HEK293 (cell line): ENCODE data around the gene TCERG1L.
"Not testable (repeated sequence)": the region's sequence is repeated elsewhere in the genome, so short reads cannot be mapped to it uniquely, and the experiment has no call there.

Experiments
- CTCF ChIA-PET: fragments of 350-600 bp; formaldehyde crosslinking; extraction: SDS; loops from one replicate; lab custom pipeline; 2021; ENCODE audit warnings: antibody characterized with exemption; lab: Yijun Ruan, JAX
- POLR2A ChIA-PET: fragments of 300-600 bp; formaldehyde crosslinking; extraction: SDS; loops from one replicate; lab custom pipeline; 2020; ENCODE audit warnings: antibody characterized with exemption, inconsistent platforms; lab: Yijun Ruan, JAX
- H3K27ac ChIP-seq: fragments of 200-500 bp; sonication (Bioruptor generic); 2 replicates; pipeline ENCODE4 v1.5.1; 2014; ENCODE audit warnings: low read depth, low read length, control low read depth, inconsistent platforms; ENCODE audit errors: extremely low read depth
- H3K36me3 ChIP-seq, 2 experiments: fragments of 200-500 bp in 1 of 2; sonication (Bioruptor generic) in 1 of 2; 1 replicate in 1 of 2; 2 replicates in 1 of 2; pipeline ENCODE4 v1.5.1; 2014 to 2017; ENCODE audit warnings: inconsistent platforms in 2 of 2, low read length in 2 of 2; ENCODE audit not compliant: control insufficient read depth in 2 of 2, insufficient read depth in 1 of 2
- H3K4me1 ChIP-seq: fragments of 200-500 bp; sonication (Bioruptor generic); 2 replicates; pipeline ENCODE4 v1.5.1; 2014; ENCODE audit warnings: mild to moderate bottlenecking, low read length, inconsistent platforms; ENCODE audit not compliant: control insufficient read depth, insufficient read depth
- H3K4me3 ChIP-seq: 2 replicates; pipeline ENCODE4 v1.5.1; 2011; ENCODE audit warnings: low read depth, mild to moderate bottlenecking, control low read depth, low read length, moderate library complexity
- H3K9me3 ChIP-seq: fragments of 200-500 bp; sonication (Bioruptor generic); 2 replicates; pipeline ENCODE4 v1.5.1; 2014; ENCODE audit warnings: low read depth, low read length, inconsistent platforms; ENCODE audit not compliant: control insufficient read depth, insufficient read depth
- FEZF1 ChIP-seq: fragments of 450-650 bp; formaldehyde crosslinking; IDR thresholded peaks from 2 replicates; pipeline ENCODE4 v1.5.1; 2016; ENCODE audit warnings: missing biosample characterization, missing genetic modification characterization
- RBAK ChIP-seq: fragments of 450-650 bp; formaldehyde crosslinking; IDR thresholded peaks from 2 replicates; pipeline ENCODE4 v1.5.1; 2016; ENCODE audit warnings: missing biosample characterization, missing genetic modification characterization
- REPIN1 ChIP-seq: fragments of 450-650 bp; formaldehyde crosslinking; IDR thresholded peaks from 2 replicates; pipeline ENCODE4 v1.5.1; 2017; ENCODE audit warnings: missing biosample characterization, missing genetic modification characterization, low read depth
- YY1 ChIP-seq: fragments of 450-650 bp; formaldehyde crosslinking; IDR thresholded peaks from 2 replicates; pipeline ENCODE4 v1.5.1; 2018; ENCODE audit warnings: missing biosample characterization, missing genetic modification characterization
- ZBTB1 ChIP-seq: fragments of 450-650 bp; formaldehyde crosslinking; IDR thresholded peaks from 2 replicates; pipeline ENCODE4 v1.5.1; 2016; ENCODE audit warnings: missing biosample characterization, missing genetic modification characterization
- ZNF133 ChIP-seq: fragments of 450-650 bp; formaldehyde crosslinking; IDR thresholded peaks from 2 replicates; pipeline ENCODE4 v1.5.1; 2016; ENCODE audit warnings: missing biosample characterization, missing genetic modification characterization
- ZNF184 ChIP-seq: fragments of 450-650 bp; IDR thresholded peaks from 2 replicates; pipeline ENCODE4 v1.5.1; 2018; ENCODE audit warnings: missing biosample characterization, mild to moderate bottlenecking, missing genetic modification characterization
- ZNF366 ChIP-seq: fragments of 450-650 bp; formaldehyde crosslinking; conservative IDR thresholded peaks from 2 replicates; pipeline ENCODE4 v1.5.1; 2016; ENCODE audit warnings: missing biosample characterization, missing genetic modification characterization
- ZNF610 ChIP-seq: fragments of 450-650 bp; formaldehyde crosslinking; IDR thresholded peaks from 2 replicates; pipeline ENCODE4 v1.5.1; 2016; ENCODE audit warnings: missing biosample characterization, missing genetic modification characterization, borderline replicate concordance
- ZNF747 ChIP-seq: fragments of 450-650 bp; formaldehyde crosslinking; IDR thresholded peaks from 2 replicates; pipeline ENCODE4 v1.5.1; 2016; ENCODE audit warnings: missing biosample characterization, missing genetic modification characterization
- ZNF777 ChIP-seq: fragments of 450-650 bp; formaldehyde crosslinking; IDR thresholded peaks from 2 replicates; pipeline ENCODE4 v1.5.1; 2017; ENCODE audit warnings: missing biosample characterization, missing genetic modification characterization, borderline replicate concordance
- ZNF785 ChIP-seq: fragments of 450-650 bp; formaldehyde crosslinking; IDR thresholded peaks from 2 replicates; pipeline ENCODE4 v1.5.1; 2016; ENCODE audit warnings: missing biosample characterization, missing genetic modification characterization
- ZNF837 ChIP-seq: fragments of 450-650 bp; formaldehyde crosslinking; IDR thresholded peaks from 2 replicates; pipeline ENCODE4 v1.5.1; 2016; ENCODE audit warnings: missing biosample characterization, missing genetic modification characterization
- TF ChIP-seq, protein P1 (sequence below): fragments of 450-650 bp; formaldehyde crosslinking; IDR thresholded peaks from 2 replicates; pipeline ENCODE4 v1.5.1; 2016; ENCODE audit warnings: missing biosample characterization, missing genetic modification characterization
- TF ChIP-seq, protein P2 (sequence below): fragments of 450-650 bp; formaldehyde crosslinking; IDR thresholded peaks from 2 replicates; pipeline ENCODE4 v1.5.1; 2016; ENCODE audit warnings: missing biosample characterization, missing genetic modification characterization
- TF ChIP-seq, protein P3 (sequence below): fragments of 450-650 bp; formaldehyde crosslinking; IDR thresholded peaks from 2 replicates; pipeline ENCODE4 v1.5.1; 2017; ENCODE audit warnings: missing biosample characterization, missing genetic modification characterization
- TF ChIP-seq, protein P4 (sequence below): fragments of 450-650 bp; formaldehyde crosslinking; IDR thresholded peaks from 2 replicates; pipeline ENCODE4 v1.5.1; 2016; ENCODE audit warnings: missing biosample characterization, missing genetic modification characterization
- TF ChIP-seq, protein P5 (sequence below): fragments of 450-650 bp; formaldehyde crosslinking; IDR thresholded peaks from 2 replicates; pipeline ENCODE4 v1.5.1; 2016; ENCODE audit warnings: missing biosample characterization, missing genetic modification characterization
- TF ChIP-seq, protein P6 (sequence below): fragments of 450-650 bp; formaldehyde crosslinking; IDR thresholded peaks from 2 replicates; pipeline ENCODE4 v1.5.1; 2016; ENCODE audit warnings: missing biosample characterization, missing genetic modification characterization, borderline replicate concordance

Gene TCERG1L

DNA sequence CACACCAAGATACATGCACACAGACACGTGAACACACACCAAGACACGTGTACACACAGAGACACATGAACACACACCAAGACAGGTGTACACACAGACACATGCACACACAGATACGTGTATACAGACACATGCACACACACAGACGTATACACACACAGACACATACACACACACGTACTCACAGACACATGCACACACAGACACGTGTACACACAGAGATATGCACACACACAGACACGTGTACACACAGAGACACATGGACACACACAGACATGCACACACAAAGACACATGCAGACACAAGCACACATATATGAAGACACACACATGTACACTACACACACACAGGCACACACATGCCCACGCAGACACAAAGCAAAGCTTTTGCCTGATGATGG is 134.6 kb downstream of the TCERG1L start (continued):
- TF ChIP-seq, protein P1, sequence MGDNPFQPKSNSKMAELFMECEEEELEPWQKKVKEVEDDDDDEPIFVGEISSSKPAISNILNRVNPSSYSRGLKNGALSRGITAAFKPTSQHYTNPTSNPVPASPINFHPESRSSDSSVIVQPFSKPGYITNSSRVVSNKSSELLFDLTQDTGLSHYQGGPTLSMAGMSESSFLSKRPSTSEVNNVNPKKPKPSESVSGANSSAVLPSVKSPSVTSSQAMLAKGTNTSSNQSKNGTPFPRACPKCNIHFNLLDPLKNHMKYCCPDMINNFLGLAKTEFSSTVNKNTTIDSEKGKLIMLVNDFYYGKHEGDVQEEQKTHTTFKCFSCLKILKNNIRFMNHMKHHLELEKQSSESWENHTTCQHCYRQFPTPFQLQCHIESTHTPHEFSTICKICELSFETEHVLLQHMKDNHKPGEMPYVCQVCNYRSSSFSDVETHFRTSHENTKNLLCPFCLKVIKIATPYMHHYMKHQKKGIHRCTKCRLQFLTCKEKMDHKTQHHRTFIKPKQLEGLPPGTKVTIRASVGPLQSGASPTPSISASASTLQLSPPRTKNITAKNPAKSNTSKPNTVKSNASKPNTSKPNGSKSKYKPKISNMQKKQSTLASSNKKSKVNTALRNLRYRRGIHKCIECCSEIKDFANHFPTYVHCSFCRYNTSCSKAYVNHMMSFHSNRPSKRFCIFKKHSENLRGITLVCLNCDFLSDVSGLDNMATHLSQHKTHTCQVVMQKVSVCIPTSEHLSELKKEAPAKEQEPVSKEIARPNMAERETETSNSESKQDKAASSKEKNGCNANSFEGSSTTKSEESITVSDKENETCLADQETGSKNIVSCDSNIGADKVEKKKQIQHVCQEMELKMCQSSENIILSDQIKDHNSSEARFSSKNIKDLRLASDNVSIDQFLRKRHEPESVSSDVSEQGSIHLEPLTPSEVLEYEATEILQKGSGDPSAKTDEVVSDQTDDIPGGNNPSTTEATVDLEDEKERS (tag by site-specific recombination), result no peak
- TF ChIP-seq ZNF777 (tag by site-specific recombination) (peak; percentile 20; the same call in 1 of the 2 replicates), FEZF1 (no peak)
- TF ChIP-seq, protein P2, sequence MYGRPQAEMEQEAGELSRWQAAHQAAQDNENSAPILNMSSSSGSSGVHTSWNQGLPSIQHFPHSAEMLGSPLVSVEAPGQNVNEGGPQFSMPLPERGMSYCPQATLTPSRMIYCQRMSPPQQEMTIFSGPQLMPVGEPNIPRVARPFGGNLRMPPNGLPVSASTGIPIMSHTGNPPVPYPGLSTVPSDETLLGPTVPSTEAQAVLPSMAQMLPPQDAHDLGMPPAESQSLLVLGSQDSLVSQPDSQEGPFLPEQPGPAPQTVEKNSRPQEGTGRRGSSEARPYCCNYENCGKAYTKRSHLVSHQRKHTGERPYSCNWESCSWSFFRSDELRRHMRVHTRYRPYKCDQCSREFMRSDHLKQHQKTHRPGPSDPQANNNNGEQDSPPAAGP, result no peak

DNA sequence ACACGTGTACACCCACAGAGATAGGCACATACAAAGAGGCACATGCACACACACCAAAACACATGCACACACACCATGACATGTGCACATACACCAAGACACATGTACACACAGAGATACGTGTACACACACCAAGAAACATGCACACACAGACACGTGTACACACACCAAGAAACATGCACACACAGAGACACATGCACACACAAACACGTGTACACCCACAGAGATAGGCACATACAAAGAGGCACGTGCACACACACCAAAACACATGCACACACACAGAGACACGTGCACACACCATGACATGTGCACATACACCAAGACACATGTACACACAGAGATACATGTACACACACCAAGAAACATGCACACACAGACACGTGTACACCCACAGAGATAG is 135.2 kb downstream of the TCERG1L start:
- H3K36me3 ChIP-seq, H3K4me3 ChIP-seq, POLR2A ChIA-PET, H3K27ac ChIP-seq, H3K9me3 ChIP-seq, H3K4me1 ChIP-seq, CTCF ChIA-PET: not testable (repeated sequence)
- TF ChIP-seq, protein P3, sequence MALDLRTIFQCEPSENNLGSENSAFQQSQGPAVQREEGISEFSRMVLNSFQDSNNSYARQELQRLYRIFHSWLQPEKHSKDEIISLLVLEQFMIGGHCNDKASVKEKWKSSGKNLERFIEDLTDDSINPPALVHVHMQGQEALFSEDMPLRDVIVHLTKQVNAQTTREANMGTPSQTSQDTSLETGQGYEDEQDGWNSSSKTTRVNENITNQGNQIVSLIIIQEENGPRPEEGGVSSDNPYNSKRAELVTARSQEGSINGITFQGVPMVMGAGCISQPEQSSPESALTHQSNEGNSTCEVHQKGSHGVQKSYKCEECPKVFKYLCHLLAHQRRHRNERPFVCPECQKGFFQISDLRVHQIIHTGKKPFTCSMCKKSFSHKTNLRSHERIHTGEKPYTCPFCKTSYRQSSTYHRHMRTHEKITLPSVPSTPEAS (tag by site-specific recombination), result peak; percentile 21; the same call in 1 of the 2 replicates

DNA sequence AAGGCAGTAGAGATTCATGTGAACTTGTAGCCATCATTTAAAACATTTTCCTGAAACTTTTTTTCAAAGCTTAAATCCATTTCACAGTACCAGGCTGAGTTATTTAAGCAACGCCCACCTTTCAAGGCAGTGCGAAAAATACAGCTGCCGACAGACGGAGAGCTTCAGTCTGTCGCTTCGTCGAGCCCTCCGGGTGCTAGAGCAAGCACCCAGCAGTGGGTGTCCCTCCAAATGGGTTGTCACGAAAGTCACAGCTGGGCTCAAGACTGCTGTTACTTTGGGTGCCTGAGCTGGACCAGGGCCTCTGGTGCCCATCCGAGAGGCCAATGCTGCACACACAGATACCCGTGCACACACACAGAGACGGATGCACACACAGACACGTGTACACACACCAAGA is 135.6 kb downstream of the TCERG1L start:
- no peaks in the 10 kb centered on the region for H3K4me1 ChIP-seq
- TF ChIP-seq, protein P4, sequence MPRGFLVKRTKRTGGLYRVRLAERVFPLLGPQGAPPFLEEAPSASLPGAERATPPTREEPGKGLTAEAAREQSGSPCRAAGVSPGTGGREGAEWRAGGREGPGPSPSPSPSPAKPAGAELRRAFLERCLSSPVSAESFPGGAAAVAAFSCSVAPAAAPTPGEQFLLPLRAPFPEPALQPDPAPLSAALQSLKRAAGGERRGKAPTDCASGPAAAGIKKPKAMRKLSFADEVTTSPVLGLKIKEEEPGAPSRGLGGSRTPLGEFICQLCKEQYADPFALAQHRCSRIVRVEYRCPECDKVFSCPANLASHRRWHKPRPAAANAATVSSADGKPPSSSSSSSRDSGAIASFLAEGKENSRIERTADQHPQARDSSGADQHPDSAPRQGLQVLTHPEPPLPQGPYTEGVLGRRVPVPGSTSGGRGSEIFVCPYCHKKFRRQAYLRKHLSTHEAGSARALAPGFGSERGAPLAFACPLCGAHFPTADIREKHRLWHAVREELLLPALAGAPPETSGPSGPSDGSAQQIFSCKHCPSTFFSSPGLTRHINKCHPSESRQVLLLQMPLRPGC (tag by site-specific recombination), result no peak
- TF ChIP-seq ZNF133 (tag by site-specific recombination), result no peak
- TF ChIP-seq RBAK (tag by site-specific recombination), result no peak
- TF ChIP-seq ZNF184 (tag by site-specific recombination), result no peak
- no peak for TF ChIP-seq ZNF785 (tag by site-specific recombination)
- TF ChIP-seq ZNF837, result no peak
- no peak for TF ChIP-seq ZNF610 (tag by site-specific recombination)
- TF ChIP-seq ZBTB1 (tag by site-specific recombination), result no peak
- no peak for TF ChIP-seq YY1 (tag by site-specific recombination)
- TF ChIP-seq, protein P5, sequence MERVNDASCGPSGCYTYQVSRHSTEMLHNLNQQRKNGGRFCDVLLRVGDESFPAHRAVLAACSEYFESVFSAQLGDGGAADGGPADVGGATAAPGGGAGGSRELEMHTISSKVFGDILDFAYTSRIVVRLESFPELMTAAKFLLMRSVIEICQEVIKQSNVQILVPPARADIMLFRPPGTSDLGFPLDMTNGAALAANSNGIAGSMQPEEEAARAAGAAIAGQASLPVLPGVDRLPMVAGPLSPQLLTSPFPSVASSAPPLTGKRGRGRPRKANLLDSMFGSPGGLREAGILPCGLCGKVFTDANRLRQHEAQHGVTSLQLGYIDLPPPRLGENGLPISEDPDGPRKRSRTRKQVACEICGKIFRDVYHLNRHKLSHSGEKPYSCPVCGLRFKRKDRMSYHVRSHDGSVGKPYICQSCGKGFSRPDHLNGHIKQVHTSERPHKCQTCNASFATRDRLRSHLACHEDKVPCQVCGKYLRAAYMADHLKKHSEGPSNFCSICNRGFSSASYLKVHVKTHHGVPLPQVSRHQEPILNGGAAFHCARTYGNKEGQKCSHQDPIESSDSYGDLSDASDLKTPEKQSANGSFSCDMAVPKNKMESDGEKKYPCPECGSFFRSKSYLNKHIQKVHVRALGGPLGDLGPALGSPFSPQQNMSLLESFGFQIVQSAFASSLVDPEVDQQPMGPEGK (tag by site-specific recombination), result no peak
- TF ChIP-seq ZNF366 (tag by site-specific recombination), result no peak
- TF ChIP-seq, protein P6, sequence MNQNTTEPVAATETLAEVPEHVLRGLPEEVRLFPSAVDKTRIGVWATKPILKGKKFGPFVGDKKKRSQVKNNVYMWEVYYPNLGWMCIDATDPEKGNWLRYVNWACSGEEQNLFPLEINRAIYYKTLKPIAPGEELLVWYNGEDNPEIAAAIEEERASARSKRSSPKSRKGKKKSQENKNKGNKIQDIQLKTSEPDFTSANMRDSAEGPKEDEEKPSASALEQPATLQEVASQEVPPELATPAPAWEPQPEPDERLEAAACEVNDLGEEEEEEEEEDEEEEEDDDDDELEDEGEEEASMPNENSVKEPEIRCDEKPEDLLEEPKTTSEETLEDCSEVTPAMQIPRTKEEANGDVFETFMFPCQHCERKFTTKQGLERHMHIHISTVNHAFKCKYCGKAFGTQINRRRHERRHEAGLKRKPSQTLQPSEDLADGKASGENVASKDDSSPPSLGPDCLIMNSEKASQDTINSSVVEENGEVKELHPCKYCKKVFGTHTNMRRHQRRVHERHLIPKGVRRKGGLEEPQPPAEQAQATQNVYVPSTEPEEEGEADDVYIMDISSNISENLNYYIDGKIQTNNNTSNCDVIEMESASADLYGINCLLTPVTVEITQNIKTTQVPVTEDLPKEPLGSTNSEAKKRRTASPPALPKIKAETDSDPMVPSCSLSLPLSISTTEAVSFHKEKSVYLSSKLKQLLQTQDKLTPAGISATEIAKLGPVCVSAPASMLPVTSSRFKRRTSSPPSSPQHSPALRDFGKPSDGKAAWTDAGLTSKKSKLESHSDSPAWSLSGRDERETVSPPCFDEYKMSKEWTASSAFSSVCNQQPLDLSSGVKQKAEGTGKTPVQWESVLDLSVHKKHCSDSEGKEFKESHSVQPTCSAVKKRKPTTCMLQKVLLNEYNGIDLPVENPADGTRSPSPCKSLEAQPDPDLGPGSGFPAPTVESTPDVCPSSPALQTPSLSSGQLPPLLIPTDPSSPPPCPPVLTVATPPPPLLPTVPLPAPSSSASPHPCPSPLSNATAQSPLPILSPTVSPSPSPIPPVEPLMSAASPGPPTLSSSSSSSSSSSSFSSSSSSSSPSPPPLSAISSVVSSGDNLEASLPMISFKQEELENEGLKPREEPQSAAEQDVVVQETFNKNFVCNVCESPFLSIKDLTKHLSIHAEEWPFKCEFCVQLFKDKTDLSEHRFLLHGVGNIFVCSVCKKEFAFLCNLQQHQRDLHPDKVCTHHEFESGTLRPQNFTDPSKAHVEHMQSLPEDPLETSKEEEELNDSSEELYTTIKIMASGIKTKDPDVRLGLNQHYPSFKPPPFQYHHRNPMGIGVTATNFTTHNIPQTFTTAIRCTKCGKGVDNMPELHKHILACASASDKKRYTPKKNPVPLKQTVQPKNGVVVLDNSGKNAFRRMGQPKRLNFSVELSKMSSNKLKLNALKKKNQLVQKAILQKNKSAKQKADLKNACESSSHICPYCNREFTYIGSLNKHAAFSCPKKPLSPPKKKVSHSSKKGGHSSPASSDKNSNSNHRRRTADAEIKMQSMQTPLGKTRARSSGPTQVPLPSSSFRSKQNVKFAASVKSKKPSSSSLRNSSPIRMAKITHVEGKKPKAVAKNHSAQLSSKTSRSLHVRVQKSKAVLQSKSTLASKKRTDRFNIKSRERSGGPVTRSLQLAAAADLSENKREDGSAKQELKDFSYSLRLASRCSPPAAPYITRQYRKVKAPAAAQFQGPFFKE, result no peak
- TF ChIP-seq REPIN1 (tag by site-specific recombination), result no peak
- TF ChIP-seq ZNF747, result no peak

More for the DNA sequence above, 135.6 kb downstream of the TCERG1L start:
- Histone ChIP-seq H3K9me3 (no peaks in the 10 kb centered on the region), H3K36me3 (no peaks in the 10 kb centered on the region), H3K27ac (no peak overlapping the region), H3K4me3 (no peak overlapping the region)
- POLR2A ChIA-PET, result no interaction called here
- CTCF ChIA-PET, result no interaction called here
